ENCODE data around the gene ADAM15. TPM values are rescaled to one million over a fixed set of nuclear protein-coding genes. Genes with fewer than 3 reads are reported as not detected.

ADAM15 gene
- total RNA-seq, 6 experiments from 2014 or later: 16.2 to 33.9 (median 26.4) TPM

DNA sequence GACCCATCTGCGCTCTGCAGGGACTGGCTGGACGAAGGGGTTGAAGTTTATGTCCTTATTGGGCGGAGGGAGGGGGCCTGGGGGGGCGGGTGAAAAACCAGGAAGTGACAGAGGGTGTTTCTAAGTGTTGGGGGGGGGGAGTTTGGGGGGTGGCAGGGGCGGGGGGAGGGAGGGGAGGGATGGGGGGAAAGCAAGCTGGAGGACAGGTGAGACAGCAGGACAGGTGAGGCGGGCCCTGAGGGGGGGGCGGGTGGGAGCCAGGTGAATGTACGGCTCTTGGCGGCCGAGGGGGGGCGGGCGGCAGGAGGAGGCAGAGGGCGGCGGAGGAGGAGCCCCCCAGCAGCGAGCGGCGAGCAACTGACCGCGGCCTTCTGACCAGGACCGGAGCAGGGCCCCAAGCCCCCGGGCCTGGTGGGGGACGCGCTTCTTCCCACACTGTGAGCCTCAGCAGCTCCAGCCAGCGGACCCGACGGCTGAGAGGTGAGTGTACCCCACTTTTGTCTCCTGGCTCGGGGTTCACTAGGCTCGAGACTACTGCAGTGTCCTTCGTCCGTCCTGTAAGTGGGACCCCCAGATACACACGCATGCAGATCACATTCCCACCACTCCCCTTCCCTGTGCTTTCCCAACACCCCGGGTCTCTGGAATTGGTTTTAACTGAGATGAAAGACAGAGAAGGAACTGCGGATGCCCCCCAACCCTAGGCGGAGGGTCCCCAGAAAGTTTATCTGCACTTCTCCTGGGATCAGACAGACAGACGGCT lies 48.5 kb upstream of the ADAM15 start, which contains the start of gene ZBTB7B:
TSS of gene ZBTB7B (plus strand) at position 339 of the 763 bp plus-strand sequence. CDS start 11,859 bp downstream, outside the sequence.
- peaks cover 0 to 52% (median 22%) of the 10 kb centered on the region in 4 donors for H3K4me1 ChIP-seq
- no peaks in the 10 kb centered on the region for H3K36me3 ChIP-seq
- H3K9me3 ChIP-seq: no peaks in the 10 kb centered on the region
- ATAC-seq: peak; percentile 1 to 6 (median 4)
- H3K27me3 ChIP-seq: no peaks in the 10 kb centered on the region
- peak within 1 kb of the TSS; percentile 81 to 95 (median 94) for H3K27ac ChIP-seq
- TF ChIP-seq, protein P1, sequence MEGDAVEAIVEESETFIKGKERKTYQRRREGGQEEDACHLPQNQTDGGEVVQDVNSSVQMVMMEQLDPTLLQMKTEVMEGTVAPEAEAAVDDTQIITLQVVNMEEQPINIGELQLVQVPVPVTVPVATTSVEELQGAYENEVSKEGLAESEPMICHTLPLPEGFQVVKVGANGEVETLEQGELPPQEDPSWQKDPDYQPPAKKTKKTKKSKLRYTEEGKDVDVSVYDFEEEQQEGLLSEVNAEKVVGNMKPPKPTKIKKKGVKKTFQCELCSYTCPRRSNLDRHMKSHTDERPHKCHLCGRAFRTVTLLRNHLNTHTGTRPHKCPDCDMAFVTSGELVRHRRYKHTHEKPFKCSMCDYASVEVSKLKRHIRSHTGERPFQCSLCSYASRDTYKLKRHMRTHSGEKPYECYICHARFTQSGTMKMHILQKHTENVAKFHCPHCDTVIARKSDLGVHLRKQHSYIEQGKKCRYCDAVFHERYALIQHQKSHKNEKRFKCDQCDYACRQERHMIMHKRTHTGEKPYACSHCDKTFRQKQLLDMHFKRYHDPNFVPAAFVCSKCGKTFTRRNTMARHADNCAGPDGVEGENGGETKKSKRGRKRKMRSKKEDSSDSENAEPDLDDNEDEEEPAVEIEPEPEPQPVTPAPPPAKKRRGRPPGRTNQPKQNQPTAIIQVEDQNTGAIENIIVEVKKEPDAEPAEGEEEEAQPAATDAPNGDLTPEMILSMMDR (IDR thresholded peaks at IDR 0.05): no peak
- TF ChIP-seq POLR2A (IDR thresholded peaks at IDR 0.05): no peak
- intact Hi-C loops (cut with DNase I): no loop called here
- peak; percentile 55 to 70 (median 66) for DNase-seq
- WGBS (ENCODE audit: insufficient coverage, low coverage, low lambda C conversion rate, missing lambda C conversion rate): 1% methylated on average over 18 of the region's 35 CpGs
- H3K4me3 ChIP-seq: peak within 1 kb of the TSS; percentile 85 to 93 (median 91)

DNA sequence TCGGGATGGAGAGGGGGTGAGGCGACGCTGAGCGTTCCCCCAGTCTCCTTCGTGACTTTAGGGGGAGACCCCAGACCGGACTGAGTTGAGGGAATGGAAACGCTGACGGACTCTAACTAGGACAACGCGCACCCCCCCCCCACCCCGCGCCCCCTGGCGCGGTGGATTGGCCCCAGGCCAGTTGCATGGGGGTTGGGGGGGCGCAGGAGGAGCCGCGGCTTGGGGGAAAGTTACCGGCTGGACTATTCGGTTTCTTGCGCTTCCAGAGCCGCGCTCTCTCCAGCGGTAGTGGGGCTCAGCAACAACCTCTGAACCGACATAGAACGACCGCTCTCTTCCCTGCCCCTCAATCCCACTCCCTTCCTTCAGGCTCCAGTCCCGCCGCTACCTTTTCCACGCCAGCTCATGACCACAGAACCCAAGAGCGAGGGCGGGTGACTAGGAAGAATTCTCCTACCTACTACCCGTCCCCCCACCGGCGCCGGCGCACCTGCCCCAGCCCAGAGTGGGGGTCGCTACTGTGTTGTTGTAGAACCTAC lies 47.8 kb upstream of the ADAM15 start:
- peak in 2 of 3 donors; percentile 32 to 57 for DNase-seq
- Histone ChIP-seq H3K36me3 (no peaks in the 10 kb centered on the region), H3K4me1 (peaks cover 0 to 58% (median 25%) of the 10 kb centered on the region in 4 donors), H3K27me3 (no peaks in the 10 kb centered on the region), H3K9me3 (no peaks in the 10 kb centered on the region), H3K27ac (peak overlapping the region; percentile 81 to 95 (median 94)), H3K4me3 (peak overlapping the region; percentile 84 to 93 (median 91))
- ATAC-seq: no peak
- no peak for TF ChIP-seq POLR2A (IDR thresholded peaks at IDR 0.05)
- TF ChIP-seq, protein P1 (IDR thresholded peaks at IDR 0.05): no peak
- intact Hi-C loops (cut with DNase I): no loop called here
- WGBS (ENCODE audit: insufficient coverage, low coverage, low lambda C conversion rate, missing lambda C conversion rate): 0% methylated on average over 10 of the region's 37 CpGs

GRCh38 chr1:155003766-155004351 lies 47.3 kb upstream of the ADAM15 start:
- intact Hi-C loops (cut with DNase I): no loop called here
- WGBS (ENCODE audit: insufficient coverage, low coverage, low lambda C conversion rate, missing lambda C conversion rate): 1% methylated on average over 13 of the region's 34 CpGs
- TF ChIP-seq, protein P1 (IDR thresholded peaks at IDR 0.05): no peak
- peak; percentile 53 for TF ChIP-seq POLR2A (IDR thresholded peaks at IDR 0.05)
- H3K36me3 ChIP-seq: no peaks in the 10 kb centered on the region
- peak overlapping the region; percentile 81 to 95 (median 94) for H3K27ac ChIP-seq
- H3K4me3 ChIP-seq: peak overlapping the region; percentile 84 to 93 (median 91)
- no peaks in the 10 kb centered on the region for H3K27me3 ChIP-seq
- DNase-seq (peak; percentile 81 to 93 (median 87)), ATAC-seq (peak; percentile 3 to 34 (median 8))
- peaks cover 0 to 62% (median 28%) of the 10 kb centered on the region in 4 donors for H3K4me1 ChIP-seq
- no peaks in the 10 kb centered on the region for H3K9me3 ChIP-seq

DNA sequence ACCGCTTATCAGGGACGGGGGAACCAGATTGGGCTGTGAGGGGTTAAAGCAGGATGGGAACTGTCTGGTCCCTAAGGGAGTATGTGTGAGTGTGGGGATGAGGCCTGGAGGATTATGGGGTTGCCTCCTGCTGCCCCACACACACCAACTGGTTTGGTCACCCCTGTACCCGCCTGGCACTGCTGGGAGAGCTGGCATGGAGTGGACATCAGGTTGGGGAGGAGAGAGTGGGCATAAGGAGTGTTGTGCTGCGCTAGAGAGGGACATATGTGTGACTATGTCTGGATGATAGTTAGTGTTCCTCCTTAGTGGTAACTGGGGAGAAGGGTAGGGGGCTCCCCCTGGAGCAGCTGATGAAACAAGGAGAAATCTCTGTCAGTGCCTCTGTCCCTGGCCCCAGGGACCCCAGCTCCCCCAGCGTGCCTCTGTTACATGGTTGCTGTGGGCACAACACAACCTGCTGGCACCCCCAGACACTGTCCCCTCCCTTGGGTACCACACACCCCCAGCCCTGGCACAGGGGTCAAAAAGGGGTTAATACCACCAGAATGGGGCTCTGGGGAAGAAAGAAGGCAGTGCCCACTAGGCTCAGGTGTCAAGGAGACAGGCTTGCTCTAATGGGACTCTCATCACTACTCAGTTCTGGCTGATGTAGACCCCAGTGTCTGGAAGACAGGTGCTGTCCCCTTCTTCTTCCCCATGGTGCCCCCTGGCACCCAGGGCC lies 46.6 kb upstream of the ADAM15 start:
- intact Hi-C loops (cut with DNase I): no loop called here
- no peak for TF ChIP-seq POLR2A (IDR thresholded peaks at IDR 0.05)
- TF ChIP-seq, protein P1 (IDR thresholded peaks at IDR 0.05): no peak
- 18% methylated on average over 5 of the region's 5 CpGs for WGBS (ENCODE audit: insufficient coverage, low coverage, low lambda C conversion rate, missing lambda C conversion rate)
- Histone ChIP-seq H3K27ac (peak overlapping the region; percentile 81 to 95 (median 94)), H3K36me3 (no peaks in the 10 kb centered on the region), H3K4me1 (peaks cover 0 to 59% (median 29%) of the 10 kb centered on the region in 4 donors), H3K9me3 (no peaks in the 10 kb centered on the region), H3K27me3 (no peaks in the 10 kb centered on the region), H3K4me3 (peak overlapping the region; percentile 84 to 93 (median 91))
- ATAC-seq (no peak), DNase-seq (peak in 2 of 3 donors; percentile 24 to 50)

Data from right lobe of liver (tissue), 6 donors.